Nephron (organoid): ENCODE measurements around the gene SMIM38.

Source experiments
- H3K27ac Mint-ChIP-seq, 3 experiments: 2 replicates each; pipeline ENCODE4 v1.8.0; 2020; ENCODE audit warnings: mixed read lengths in 3 of 3, mild to moderate bottlenecking in 2 of 3, moderate library complexity in 1 of 3
- H3K27me3 Mint-ChIP-seq: 2 replicates; pipeline ENCODE4 v1.8.0; 2021; ENCODE audit warnings: low read depth, mild to moderate bottlenecking, moderate library complexity, mixed read lengths
- H3K36me3 Mint-ChIP-seq: 2 replicates; pipeline ENCODE4 v1.8.0; 2020; ENCODE audit warnings: low read depth, mixed read lengths
- H3K4me1 Mint-ChIP-seq: 2 replicates; pipeline ENCODE4 v1.8.0; 2020; ENCODE audit warnings: mixed read lengths
- H3K4me3 Mint-ChIP-seq, 3 experiments: 2 replicates each; pipeline ENCODE4 v1.8.0; 2020; ENCODE audit warnings: mild to moderate bottlenecking in 3 of 3, mixed read lengths in 3 of 3, moderate library complexity in 2 of 3
- H3K9me3 Mint-ChIP-seq: 2 replicates; pipeline ENCODE4 v1.8.0; 2020; ENCODE audit warnings: mixed read lengths
- CTCF ChIP-seq, 3 experiments: fragments of 200-600 bp; sonication (generic); IDR thresholded peaks; one replicate each; pipeline ENCODE4 v1.5.0; 2021; ENCODE audit warnings: antibody characterized with exemption in 3 of 3; ENCODE audit not compliant: unreplicated experiment in 3 of 3

Gene SMIM38

GRCh38 chr11:69129053-69129452, 26.7 kb upstream of the SMIM38 start:
- Mint-ChIP-seq H3K27ac (no peak overlapping the region), H3K4me1 (peaks cover 5% of the 10 kb centered on the region), H3K4me3 (no peak overlapping the region), H3K36me3 (no peaks in the 10 kb centered on the region), H3K9me3 (peaks cover 11% of the 10 kb centered on the region), H3K27me3 (peaks cover 1% of the 10 kb centered on the region)
- TF ChIP-seq CTCF (IDR thresholded peaks at IDR 0.05; ENCODE audit: unreplicated experiment in 3 of 3) = no peak

GRCh38 chr11:69129647-69130046, 26.1 kb upstream of the SMIM38 start:
- no peaks in the 10 kb centered on the region for H3K4me1 Mint-ChIP-seq
- no peak overlapping the region for H3K27ac Mint-ChIP-seq
- peaks cover 4% of the 10 kb centered on the region for H3K27me3 Mint-ChIP-seq
- no peaks in the 10 kb centered on the region for H3K36me3 Mint-ChIP-seq
- H3K9me3 Mint-ChIP-seq = peaks cover 11% of the 10 kb centered on the region
- TF ChIP-seq CTCF (IDR thresholded peaks at IDR 0.05; ENCODE audit: unreplicated experiment in 3 of 3) = no peak
- H3K4me3 Mint-ChIP-seq = no peak overlapping the region

GRCh38 chr11:69130654-69131053, 25.1 kb upstream of the SMIM38 start:
- no peak for TF ChIP-seq CTCF (IDR thresholded peaks at IDR 0.05; ENCODE audit: unreplicated experiment in 3 of 3)
- Mint-ChIP-seq H3K4me1 (no peaks in the 10 kb centered on the region), H3K4me3 (no peak overlapping the region), H3K27ac (peak overlapping the region in 1 of 3 experiments; percentile 32), H3K9me3 (peaks cover 11% of the 10 kb centered on the region), H3K36me3 (no peaks in the 10 kb centered on the region), H3K27me3 (peaks cover 4% of the 10 kb centered on the region)

- H3K36me3 Mint-ChIP-seq = peaks cover 3% of the 10 kb centered on the region
- H3K27me3 Mint-ChIP-seq = peaks cover 4% of the 10 kb centered on the region
- no peaks in the 10 kb centered on the region for H3K4me1 Mint-ChIP-seq
- no peak for TF ChIP-seq CTCF (IDR thresholded peaks at IDR 0.05; ENCODE audit: unreplicated experiment in 3 of 3)
- no peak overlapping the region for H3K27ac Mint-ChIP-seq
- H3K9me3 Mint-ChIP-seq = peaks cover 14% of the 10 kb centered on the region
- no peak overlapping the region for H3K4me3 Mint-ChIP-seq
These were observed 24.6 kb upstream of the SMIM38 start for GRCh38 chr11:69131121-69131566.

- Mint-ChIP-seq H3K4me3 (no peak overlapping the region), H3K36me3 (peaks cover 4% of the 10 kb centered on the region), H3K27me3 (peaks cover 4% of the 10 kb centered on the region), H3K9me3 (peaks cover 15% of the 10 kb centered on the region), H3K27ac (no peak overlapping the region), H3K4me1 (no peaks in the 10 kb centered on the region)
- TF ChIP-seq CTCF (IDR thresholded peaks at IDR 0.05; ENCODE audit: unreplicated experiment in 3 of 3) = peak; percentile 82 to 92 (median 91)
These were observed 24.0 kb upstream of the SMIM38 start for GRCh38 chr11:69131644-69132300.

- Mint-ChIP-seq H3K27me3 (peaks cover 4% of the 10 kb centered on the region), H3K4me1 (no peaks in the 10 kb centered on the region), H3K4me3 (no peak overlapping the region), H3K9me3 (peaks cover 15% of the 10 kb centered on the region), H3K27ac (no peak overlapping the region), H3K36me3 (peaks cover 4% of the 10 kb centered on the region)
- no peak for TF ChIP-seq CTCF (IDR thresholded peaks at IDR 0.05; ENCODE audit: unreplicated experiment in 3 of 3)
These were observed 23.4 kb upstream of the SMIM38 start for GRCh38 chr11:69132301-69132670.
